GM13976 (cell line): ENCODE results near the gene GLI2.

ENCODE experiments used
- DNase-seq: peaks from one replicate; pipeline ENCODE4 v3.0.0; 2012; ENCODE audit warnings: low spot score
- CTCF ChIP-seq: IDR thresholded peaks from 2 replicates; pipeline ENCODE4 v1.5.1; 2012; ENCODE audit warnings: borderline replicate concordance, mild to moderate bottlenecking; ENCODE audit not compliant: insufficient read depth; ENCODE audit errors: extremely low read depth, missing control alignments, control extremely low read depth
- in situ Hi-C: fragments of 300-500 bp; cut with MboI; formaldehyde crosslinking; loops from one replicate; pipeline ENCODE4 v1.12.0; 2022; ENCODE audit warnings: low sequenced_read_pairs, mixed read lengths, inconsistent platforms; ENCODE audit not compliant: unreplicated experiment

Gene GLI2

GRCh38 chr2:120759543-120760331 lies 24.1 kb downstream of the GLI2 start:
- no peak for DNase-seq
- in situ Hi-C loops, result no loop called here
- TF ChIP-seq CTCF, result no peak

- in situ Hi-C loops, result no loop called here
- no peak for TF ChIP-seq CTCF
- DNase-seq, result no peak
Measured at GRCh38 chr2:120760446-120761135, 24.9 kb downstream of the GLI2 start.

DNA sequence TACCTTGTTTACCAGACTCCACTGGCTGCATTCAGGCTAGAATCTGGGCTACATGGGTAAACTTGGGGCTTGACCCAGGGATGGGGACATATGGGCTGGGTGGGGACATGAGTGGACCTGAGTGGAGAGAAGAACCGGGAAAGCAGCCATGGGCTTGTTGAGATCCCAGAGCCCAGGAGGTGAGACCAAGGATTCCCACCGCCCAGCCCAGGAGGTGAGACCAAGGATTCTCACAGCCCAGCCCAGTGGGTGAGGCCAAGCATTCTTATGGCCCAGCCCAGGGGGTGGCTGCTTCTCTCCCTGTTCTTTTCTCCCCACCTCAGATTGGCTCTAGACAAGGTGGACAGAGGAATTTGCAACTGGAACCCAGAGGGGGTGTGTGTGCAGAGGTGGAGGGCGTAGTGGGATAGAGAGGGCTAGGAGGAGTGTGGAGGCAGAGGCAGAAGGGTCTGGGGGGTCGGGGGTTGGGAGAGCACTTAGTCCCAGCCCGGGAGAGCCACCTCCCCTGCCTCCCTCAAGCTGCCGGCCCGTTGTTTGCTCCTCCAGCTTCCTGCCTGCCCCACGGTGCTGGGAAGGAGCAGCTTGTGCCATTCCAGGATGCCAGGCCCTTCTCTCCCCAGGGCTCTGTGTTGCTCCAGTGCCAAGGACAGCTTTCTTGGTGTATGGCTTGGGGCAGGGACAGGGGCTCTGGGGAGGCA lies 25.6 kb downstream of the GLI2 start:
- no peak for DNase-seq
- no peak for TF ChIP-seq CTCF
- in situ Hi-C loops, result no loop called here

DNA sequence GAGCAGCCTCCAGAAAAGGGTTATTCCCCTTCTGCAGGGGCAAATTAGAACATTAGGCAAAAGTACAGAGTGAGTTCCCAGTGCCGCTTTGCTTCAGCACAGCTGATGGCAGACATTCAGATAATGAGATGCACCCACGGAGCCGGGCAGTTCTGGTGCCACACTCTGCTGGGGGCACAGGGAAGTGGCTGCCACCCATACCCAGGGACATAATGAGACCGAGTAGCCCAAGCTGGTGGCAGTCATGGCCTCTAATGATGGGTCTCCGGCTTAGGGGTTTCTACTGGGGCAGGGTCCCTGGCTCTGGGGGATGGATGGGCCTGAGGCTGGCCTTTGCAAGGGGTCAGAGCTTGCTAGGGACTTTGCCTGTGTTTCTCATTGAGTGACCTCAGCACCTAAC lies 26.2 kb downstream of the GLI2 start:
- in situ Hi-C loops, result no loop called here
- no peak for DNase-seq
- TF ChIP-seq CTCF, result no peak

DNA sequence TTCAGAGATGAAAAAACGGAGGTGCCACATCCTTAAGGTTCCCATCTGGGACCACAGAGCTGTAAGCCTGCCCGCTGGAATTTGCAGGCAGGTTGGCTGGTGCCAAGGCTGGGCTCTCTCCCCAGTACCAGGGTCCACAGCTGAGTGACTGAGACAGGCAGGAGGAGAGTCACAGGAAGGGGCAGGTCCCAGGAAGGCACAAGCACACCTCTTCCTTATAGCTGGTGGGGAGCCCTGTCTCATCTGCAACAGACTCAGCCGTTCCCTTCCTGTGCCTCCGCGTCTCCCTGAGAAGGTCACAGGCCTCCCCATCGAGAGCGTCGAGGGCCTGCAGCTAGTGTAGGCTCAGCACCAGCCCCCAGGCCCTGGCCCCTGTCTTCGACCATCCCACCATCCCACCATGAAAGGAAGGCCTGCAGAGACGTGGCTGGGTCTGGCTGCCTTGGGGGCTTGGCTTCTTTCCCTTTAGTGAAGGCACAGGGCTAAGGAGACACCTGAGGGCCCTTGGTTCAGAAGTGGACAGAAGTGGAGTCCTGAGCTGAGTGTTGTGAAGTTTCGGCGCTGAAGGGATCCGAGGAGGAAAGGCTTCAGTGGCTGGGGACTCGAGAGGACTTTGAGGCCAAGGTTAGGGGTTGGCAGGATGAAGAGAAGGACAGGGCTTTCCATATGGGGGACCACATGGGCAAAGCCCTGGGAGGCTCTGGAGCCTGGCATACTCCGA lies 26.8 kb downstream of the GLI2 start:
- DNase-seq, result no peak
- in situ Hi-C loops, result no loop called here
- TF ChIP-seq CTCF, result no peak

DNA sequence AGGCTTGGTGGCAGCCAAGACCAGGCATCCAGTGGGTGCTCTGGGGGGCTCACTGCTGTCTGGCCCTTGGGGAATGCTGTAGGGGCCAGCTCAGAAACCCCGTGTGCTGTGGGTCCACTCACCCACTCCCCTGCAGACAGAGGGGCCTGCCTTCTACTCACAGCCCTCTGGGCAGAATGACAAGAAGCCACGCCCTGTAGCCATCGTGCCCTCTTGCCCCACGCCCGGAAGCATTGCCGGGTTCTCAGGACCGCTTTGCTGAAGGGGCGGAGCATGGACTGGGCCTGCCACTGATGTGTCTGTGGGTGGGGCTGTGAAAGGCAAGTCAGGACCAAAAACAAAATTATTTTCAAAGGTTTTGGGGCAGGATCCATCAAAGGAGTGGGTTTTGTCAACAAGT lies 27.8 kb downstream of the GLI2 start:
- DNase-seq, result no peak
- TF ChIP-seq CTCF, result no peak
- in situ Hi-C loops, result no loop called here
